ENCODE data around the gene OPA3.

OPA3 gene

GRCh38 chr19:45505151-45505995, 79.2 kb downstream of the OPA3 start:
- no peak for DNase-seq (ENCODE audit: low read depth)
- no peak overlapping the region for H3K4me3 ChIP-seq (ENCODE audit: low read length)

DNA sequence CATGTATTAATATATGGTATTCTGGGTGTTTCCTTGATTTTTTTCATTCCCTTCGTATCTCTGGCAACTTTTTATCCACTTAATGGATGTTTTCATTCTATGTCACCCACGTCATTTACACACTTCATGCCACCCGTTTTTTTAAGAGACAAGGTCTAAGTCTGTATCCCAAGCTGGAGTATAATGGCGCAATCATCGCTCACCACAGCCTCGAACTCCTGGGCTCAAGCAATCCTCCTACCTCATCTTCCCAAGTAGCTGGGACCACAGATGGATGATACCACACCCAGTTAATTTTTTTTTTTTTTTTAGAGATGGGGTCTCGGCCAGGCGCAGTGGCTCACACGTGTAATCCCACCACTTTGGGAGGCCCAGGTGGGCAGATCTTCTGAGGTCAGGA, 80.7 kb downstream of the OPA3 start:
- no peak for DNase-seq (ENCODE audit: low read depth)
- TF ChIP-seq CTCF (IDR thresholded peaks at IDR 0.05; ENCODE audit: insufficient read depth, low read depth, low read length, missing control alignments) = no peak
- no peak overlapping the region for H3K4me3 ChIP-seq (ENCODE audit: low read length)

More at GRCh38 chr19:45505151-45505995, 79.2 kb downstream of the OPA3 start:
- TF ChIP-seq CTCF (IDR thresholded peaks at IDR 0.05; ENCODE audit: insufficient read depth, low read depth, low read length, missing control alignments) = no peak

- TF ChIP-seq CTCF (IDR thresholded peaks at IDR 0.05; ENCODE audit: insufficient read depth, low read depth, low read length, missing control alignments) = no peak
- DNase-seq (ENCODE audit: low read depth) = no peak
- H3K4me3 ChIP-seq (ENCODE audit: low read length) = no peak overlapping the region
Observed at GRCh38 chr19:45502111-45502510, 82.5 kb downstream of the OPA3 start.

DNA sequence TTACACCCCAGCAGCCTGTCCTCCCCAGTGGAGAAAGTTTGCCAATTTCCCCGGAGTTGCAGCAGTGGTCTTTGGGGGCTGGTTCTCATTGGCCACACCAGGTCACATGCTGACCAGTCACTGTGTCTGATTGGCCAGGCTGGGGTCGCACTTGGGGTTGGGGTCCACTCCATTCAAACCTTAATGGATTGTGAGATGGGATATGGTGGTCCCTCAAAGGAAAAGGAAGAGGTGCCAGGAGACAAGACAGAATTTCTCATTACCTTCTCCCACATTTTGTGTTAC, 82.9 kb downstream of the OPA3 start:
- TF ChIP-seq CTCF (IDR thresholded peaks at IDR 0.05; ENCODE audit: insufficient read depth, low read depth, low read length, missing control alignments) = no peak
- DNase-seq (ENCODE audit: low read depth) = no peak
- H3K4me3 ChIP-seq (ENCODE audit: low read length) = no peak overlapping the region

DNA sequence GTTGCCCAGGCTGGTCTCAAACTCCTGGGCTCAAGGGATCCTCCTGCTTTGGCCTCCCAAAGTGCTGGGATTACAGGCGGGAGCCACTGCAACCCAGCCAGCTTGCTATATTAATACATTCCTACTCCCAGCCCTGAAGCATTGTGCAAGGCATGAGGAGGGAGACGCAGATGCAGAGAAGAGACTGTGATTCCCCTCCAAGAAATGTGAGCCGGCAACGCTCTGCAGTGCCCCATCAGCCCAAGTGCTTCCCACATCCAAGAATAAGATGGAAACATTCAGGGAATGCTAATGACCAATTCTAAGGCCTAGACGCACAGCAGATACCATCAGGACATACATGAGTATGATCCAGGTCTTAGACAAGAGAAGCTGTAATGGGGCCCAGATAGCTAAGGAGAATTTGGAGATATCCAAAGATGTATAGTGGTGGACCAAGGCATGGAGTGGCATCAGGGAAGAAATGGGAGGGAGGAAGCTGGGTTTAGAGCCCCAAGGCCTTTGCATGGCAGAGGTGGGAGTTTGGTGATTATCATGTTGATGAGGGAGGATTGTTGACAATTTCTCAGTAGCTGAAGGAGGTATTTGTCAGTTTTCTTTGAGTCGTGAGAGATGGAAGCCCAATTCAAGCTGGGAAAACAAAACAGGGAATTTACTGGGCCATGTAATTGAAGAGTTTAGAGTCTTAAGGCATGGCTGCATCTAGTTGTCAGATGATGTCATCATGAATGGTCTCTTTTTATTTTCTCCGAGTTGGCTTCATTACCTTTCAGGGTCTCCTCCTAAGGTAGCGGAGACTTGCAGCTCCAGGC, 83.5 kb downstream of the OPA3 start:
- no peak for TF ChIP-seq CTCF (IDR thresholded peaks at IDR 0.05; ENCODE audit: insufficient read depth, low read depth, low read length, missing control alignments)
- H3K4me3 ChIP-seq (ENCODE audit: low read length) = no peak overlapping the region
- no peak for DNase-seq (ENCODE audit: low read depth)

GRCh38 chr19:45499196-45500180, 85.1 kb downstream of the OPA3 start:
- no peak overlapping the region for H3K4me3 ChIP-seq (ENCODE audit: low read length)
- TF ChIP-seq CTCF (IDR thresholded peaks at IDR 0.05; ENCODE audit: insufficient read depth, low read depth, low read length, missing control alignments) = no peak
- peak; percentile 65 for DNase-seq (ENCODE audit: low read depth)
